Tibial artery (tissue), 4 donors: ENCODE results near the gene SCARF1.
A peak's percentile ranks its signal among the peaks of the same experiment; 100 is the strongest.
"Not testable (repeated sequence)": the region's sequence is repeated elsewhere in the genome, so short reads cannot be mapped to it uniquely, and the experiment has no call there.

Source experiments
- DNase-seq, 2 donors: peaks; one replicate each; pipeline ENCODE4 v3.0.0-alpha.2; 2019
- H3K27ac ChIP-seq, 2 donors: fragments of 200-600 bp; sonication (generic) in 1 of 2; 1 replicate in 1 of 2; 2 replicates in 1 of 2; pipeline ENCODE4 v1.5.1; 2018 to 2019; ENCODE audit warnings: mild to moderate bottlenecking in 1 of 2
- H3K27me3 ChIP-seq, 2 donors: fragments of 200-600 bp; sonication (generic) in 1 of 2; one replicate each; pipeline versions ENCODE4 v1.5.1 to v1.6.0; 2016 to 2019
- H3K36me3 ChIP-seq, 3 donors: fragments of 200-600 bp; sonication (generic) in 2 of 3; one replicate each; pipeline ENCODE4 v1.5.1; 2016 to 2019; ENCODE audit warnings: mild to moderate bottlenecking in 2 of 3
- H3K4me1 ChIP-seq, 4 donors: fragments of 200-600 bp; sonication (generic) in 2 of 4; 1 replicate in 3 of 4; 2 replicates in 1 of 4; pipeline ENCODE4 v1.5.1; 2016 to 2019
- H3K4me3 ChIP-seq, 2 donors: fragments of 200-600 bp; sonication (generic) in 1 of 2; 1 replicate in 1 of 2; 2 replicates in 1 of 2; pipeline ENCODE4 v1.5.1; 2018 to 2019; ENCODE audit warnings: mild to moderate bottlenecking in 2 of 2
- H3K9me3 ChIP-seq, 3 donors: fragments of 200-600 bp; sonication (generic) in 1 of 3; one replicate each; pipeline ENCODE4 v1.5.1; 2016 to 2019
- intact Hi-C: fragments of 100-400 bp; cut with DNase I; formaldehyde crosslinking; loops from one replicate; pipeline ENCODE4 v1.15.0; 2023; ENCODE audit warnings: low total_unique reads
- TF ChIP-seq, protein P1 (sequence below), 2 experiments: fragments of 200-600 bp in 1 of 2; fragments of 450-650 bp in 1 of 2; IDR thresholded peaks; one replicate each; pipeline ENCODE4 v1.5.1; 2017 to 2019; ENCODE audit warnings: antibody characterized with exemption in 2 of 2, mild to moderate bottlenecking in 1 of 2, moderate library complexity in 1 of 2

SCARF1 gene

DNA sequence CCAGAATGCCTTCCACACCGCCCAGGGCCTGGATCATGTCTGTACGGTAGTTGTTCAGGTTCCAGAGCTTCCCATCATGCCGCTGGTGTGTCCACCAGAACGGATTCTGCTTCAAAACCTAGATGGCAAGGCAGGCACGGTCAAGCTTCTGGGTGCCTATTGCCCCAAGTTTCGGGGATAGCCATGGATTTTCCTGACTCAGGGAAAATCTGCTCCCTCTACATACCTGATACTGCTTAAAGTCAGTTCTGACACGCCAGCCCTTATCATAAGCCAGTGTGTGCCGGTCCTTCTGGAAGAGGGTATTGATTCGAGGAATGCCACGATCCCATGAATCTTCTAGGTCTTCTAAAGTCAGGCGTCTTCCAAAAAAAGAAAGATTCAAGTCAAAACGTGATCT lies 15.5 kb upstream of the SCARF1 start:
- no peak for DNase-seq
- H3K36me3 ChIP-seq: peaks cover 84 to 99% (median 94%) of the 10 kb centered on the region in 3 donors
- TF ChIP-seq, protein P1, sequence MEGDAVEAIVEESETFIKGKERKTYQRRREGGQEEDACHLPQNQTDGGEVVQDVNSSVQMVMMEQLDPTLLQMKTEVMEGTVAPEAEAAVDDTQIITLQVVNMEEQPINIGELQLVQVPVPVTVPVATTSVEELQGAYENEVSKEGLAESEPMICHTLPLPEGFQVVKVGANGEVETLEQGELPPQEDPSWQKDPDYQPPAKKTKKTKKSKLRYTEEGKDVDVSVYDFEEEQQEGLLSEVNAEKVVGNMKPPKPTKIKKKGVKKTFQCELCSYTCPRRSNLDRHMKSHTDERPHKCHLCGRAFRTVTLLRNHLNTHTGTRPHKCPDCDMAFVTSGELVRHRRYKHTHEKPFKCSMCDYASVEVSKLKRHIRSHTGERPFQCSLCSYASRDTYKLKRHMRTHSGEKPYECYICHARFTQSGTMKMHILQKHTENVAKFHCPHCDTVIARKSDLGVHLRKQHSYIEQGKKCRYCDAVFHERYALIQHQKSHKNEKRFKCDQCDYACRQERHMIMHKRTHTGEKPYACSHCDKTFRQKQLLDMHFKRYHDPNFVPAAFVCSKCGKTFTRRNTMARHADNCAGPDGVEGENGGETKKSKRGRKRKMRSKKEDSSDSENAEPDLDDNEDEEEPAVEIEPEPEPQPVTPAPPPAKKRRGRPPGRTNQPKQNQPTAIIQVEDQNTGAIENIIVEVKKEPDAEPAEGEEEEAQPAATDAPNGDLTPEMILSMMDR (IDR thresholded peaks at IDR 0.05): no peak
- no peaks in the 10 kb centered on the region for H3K9me3 ChIP-seq
- H3K27me3 ChIP-seq: no peaks in the 10 kb centered on the region
- intact Hi-C loops: no loop called here
- no peaks in the 10 kb centered on the region for H3K4me1 ChIP-seq
- no peak overlapping the region for H3K27ac ChIP-seq
- no peak overlapping the region for H3K4me3 ChIP-seq

DNA sequence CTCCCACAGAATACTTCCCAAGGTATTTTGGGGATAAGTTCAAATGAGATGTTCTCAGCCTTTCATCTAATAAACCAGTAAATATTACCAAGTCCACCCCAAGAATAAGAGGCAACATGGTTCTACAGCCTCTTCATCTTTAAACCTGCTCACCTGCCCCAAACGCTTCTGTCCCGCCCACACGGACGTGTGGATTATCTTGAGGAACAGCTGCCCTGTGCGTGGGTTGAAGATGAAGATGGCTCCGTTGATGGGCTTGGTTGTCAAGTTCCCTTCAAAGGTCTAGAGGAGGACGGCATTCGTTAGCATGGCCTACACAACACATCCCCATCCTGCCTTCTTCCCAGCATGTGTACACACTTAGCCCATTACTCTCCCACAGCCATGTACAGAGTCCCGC lies 12.6 kb upstream of the SCARF1 start:
- peaks cover 92 to 100% (median 100%) of the 10 kb centered on the region in 3 donors for H3K36me3 ChIP-seq
- TF ChIP-seq, protein P1 (IDR thresholded peaks at IDR 0.05): no peak
- no peak for DNase-seq
- no peaks in the 10 kb centered on the region for H3K9me3 ChIP-seq
- no peaks in the 10 kb centered on the region for H3K4me1 ChIP-seq
- no peaks in the 10 kb centered on the region for H3K27me3 ChIP-seq
- intact Hi-C loops: loop anchor here (10.0 kb wide), 2 partner anchors 47 to 377 kb away; partner anchors contain the start of gene DPH1
- H3K4me3 ChIP-seq: no peak overlapping the region
- H3K27ac ChIP-seq: no peak overlapping the region

DNA sequence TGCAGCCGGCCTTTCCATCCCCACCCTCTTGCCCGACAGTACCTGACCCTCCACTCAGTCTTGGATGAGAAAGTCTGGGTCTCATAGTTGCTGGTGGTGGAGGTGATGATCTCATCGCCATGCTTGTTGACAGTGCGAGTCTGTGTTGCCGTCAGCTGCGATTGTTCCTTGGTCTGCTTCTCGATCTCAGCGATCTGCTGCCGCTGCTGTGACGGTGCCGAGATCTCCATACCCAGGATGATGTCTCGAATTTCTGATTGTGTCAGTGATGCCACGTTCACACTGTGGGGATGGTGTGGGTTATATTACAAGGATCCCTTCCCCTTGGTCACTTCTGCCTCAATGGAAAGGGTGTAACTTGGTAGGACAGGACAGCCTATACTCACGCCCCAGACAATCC lies 8.2 kb upstream of the SCARF1 start:
- intact Hi-C loops: loop anchor here (10.0 kb wide), 2 partner anchors 51 to 381 kb away; partner anchors contain the start of gene DPH1
- Histone ChIP-seq H3K36me3 (peaks cover 82 to 89% (median 83%) of the 10 kb centered on the region in 3 donors), H3K9me3 (no peaks in the 10 kb centered on the region), H3K4me1 (peaks cover 0 to 19% (median 13%) of the 10 kb centered on the region in 4 donors), H3K27me3 (no peaks in the 10 kb centered on the region), H3K27ac (no peak overlapping the region), H3K4me3 (no peak overlapping the region)
- TF ChIP-seq, protein P1 (IDR thresholded peaks at IDR 0.05): no peak
- no peak for DNase-seq

DNA sequence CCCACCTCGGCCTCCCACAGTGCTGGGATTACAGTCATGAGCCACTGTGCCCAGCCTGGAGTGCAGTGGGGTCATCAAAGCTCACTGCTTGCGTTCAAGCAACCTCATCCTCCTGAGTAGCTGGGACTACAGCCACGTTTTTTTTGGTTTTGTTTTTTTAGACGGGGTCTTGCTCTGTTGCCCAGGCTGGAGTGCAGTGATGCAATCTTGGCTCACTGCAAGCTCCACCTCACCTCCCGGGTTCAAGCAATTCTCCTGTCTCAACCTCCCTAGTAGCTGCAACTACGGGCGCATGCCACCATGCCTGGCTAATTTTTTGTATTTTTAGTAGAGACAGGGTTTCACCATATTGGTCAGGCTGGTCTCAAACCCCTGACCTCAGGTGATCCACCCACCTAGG lies 7.3 kb upstream of the SCARF1 start:
- intact Hi-C loops: loop anchor here (10.0 kb wide), 2 partner anchors 52 to 382 kb away; partner anchors contain the start of gene DPH1
- DNase-seq, H3K4me3 ChIP-seq, H3K27ac ChIP-seq, H3K27me3 ChIP-seq, H3K9me3 ChIP-seq: not testable (repeated sequence)
- Histone ChIP-seq H3K36me3 (peaks cover 73 to 80% (median 74%) of the 10 kb centered on the region in 3 donors), H3K4me1 (peaks cover 0 to 28% (median 21%) of the 10 kb centered on the region in 4 donors)

DNA sequence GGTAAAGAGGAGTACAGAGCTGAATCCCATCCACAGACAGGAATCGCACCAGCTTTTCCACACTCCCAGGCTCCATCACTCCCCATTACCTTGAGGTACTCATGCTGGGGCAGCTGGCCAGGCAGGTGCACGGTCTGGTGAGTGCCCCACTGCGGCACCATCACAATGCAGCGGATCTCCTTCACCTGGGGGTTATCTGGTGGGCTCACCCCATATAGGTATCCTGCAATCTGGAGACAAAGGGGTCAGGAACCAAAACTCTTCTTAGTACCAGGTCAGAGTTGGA lies 6.0 kb upstream of the SCARF1 start:
- Histone ChIP-seq H3K9me3 (no peaks in the 10 kb centered on the region), H3K4me3 (no peak overlapping the region), H3K36me3 (peaks cover 61 to 67% (median 61%) of the 10 kb centered on the region in 3 donors), H3K4me1 (peaks cover 0 to 34% (median 26%) of the 10 kb centered on the region in 4 donors), H3K27me3 (no peaks in the 10 kb centered on the region), H3K27ac (peak overlapping the region in 1 of 2 donors; percentile 95)
- TF ChIP-seq, protein P1 (IDR thresholded peaks at IDR 0.05): no peak
- intact Hi-C loops: loop anchor here (10.0 kb wide), 2 partner anchors 53 to 383 kb away; partner anchors contain the start of gene DPH1
- no peak for DNase-seq

DNA sequence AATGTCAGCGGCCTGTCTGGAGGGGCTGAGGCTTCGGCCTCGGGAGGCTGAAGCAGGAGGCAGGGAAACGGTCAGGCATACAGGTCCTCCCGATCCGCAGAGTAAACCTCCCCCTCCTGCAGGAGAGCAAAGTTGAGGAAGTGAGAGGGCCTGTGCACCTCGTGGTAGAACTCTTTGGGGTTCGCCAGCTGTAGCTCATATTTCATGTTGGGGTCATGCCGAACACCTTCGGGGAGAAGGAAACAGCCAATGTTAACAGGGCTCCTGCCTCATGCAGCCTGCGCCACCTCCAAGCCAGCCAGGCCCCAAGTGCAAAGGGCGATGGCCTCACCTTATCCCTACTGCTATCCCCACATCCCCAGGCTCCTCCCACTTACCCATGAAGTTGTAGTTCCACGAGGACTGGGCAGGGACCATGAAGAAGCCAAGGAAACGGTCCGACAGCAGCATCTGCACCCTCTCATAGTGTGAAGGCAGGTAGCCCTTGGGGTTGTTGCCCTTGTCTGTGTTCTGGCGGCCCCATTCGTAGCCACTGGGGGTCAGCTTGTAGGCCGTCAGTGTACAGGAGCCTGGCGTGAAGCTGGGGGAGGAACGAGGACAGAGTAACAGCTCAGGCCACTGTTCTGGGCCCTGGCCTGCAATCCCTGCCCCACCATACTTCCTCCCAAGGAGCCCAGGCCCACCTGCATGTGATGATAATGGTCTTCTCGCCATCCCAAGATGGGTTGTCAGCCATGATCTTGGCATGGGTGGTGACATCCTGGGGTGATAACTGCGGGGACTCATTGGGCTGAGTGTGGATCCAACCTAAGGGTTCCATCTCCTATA lies 5.4 kb upstream of the SCARF1 start:
- intact Hi-C loops: loop anchor here (10.0 kb wide), 2 partner anchors 54 to 384 kb away; partner anchors contain the start of gene DPH1
- Histone ChIP-seq H3K27me3 (no peaks in the 10 kb centered on the region), H3K36me3 (peaks cover 55 to 61% (median 56%) of the 10 kb centered on the region in 3 donors), H3K4me1 (peaks cover 0 to 34% (median 26%) of the 10 kb centered on the region in 4 donors), H3K27ac (peak overlapping the region; percentile 95 to 96), H3K4me3 (no peak overlapping the region), H3K9me3 (no peaks in the 10 kb centered on the region)
- no peak for DNase-seq
- TF ChIP-seq, protein P1 (IDR thresholded peaks at IDR 0.05): no peak
